Transverse colon (tissue), 4 donors: ENCODE measurements around the gene SCN8A. TPM values are rescaled to one million over a fixed set of nuclear protein-coding genes. Genes with fewer than 3 reads are reported as not detected.

Experiments used
- DNase-seq: peaks from one replicate; pipeline ENCODE4 v3.0.0-alpha.2; 2019
- H3K27ac ChIP-seq, 4 donors: fragments of 200-600 bp; sonication (generic); 2 replicates each; pipeline ENCODE4 v1.5.1; 2016 to 2018; ENCODE audit warnings: inconsistent platforms in 4 of 4
- H3K27me3 ChIP-seq: fragments of 200-600 bp; sonication (generic); 2 replicates; pipeline ENCODE4 v1.5.1; 2017; ENCODE audit warnings: inconsistent platforms
- H3K36me3 ChIP-seq, 4 donors: fragments of 200-600 bp; sonication (generic); 2 replicates each; pipeline ENCODE4 v1.5.1; 2017 to 2019; ENCODE audit warnings: inconsistent platforms in 4 of 4
- H3K4me1 ChIP-seq, 4 donors: fragments of 200-600 bp; sonication (generic); 2 replicates each; pipeline ENCODE4 v1.5.1; 2017 to 2020; ENCODE audit warnings: inconsistent platforms in 4 of 4
- H3K4me3 ChIP-seq, 4 donors: fragments of 200-600 bp; sonication (generic); 1 replicate in 1 of 4; 2 replicates in 3 of 4; pipeline versions ENCODE4 v1.5.1 to v1.6.1; 2017 to 2019; ENCODE audit warnings: inconsistent platforms in 4 of 4
- H3K9me3 ChIP-seq, 2 donors: fragments of 200-600 bp; sonication (generic); 2 replicates each; pipeline ENCODE4 v1.5.1; 2017 to 2019; ENCODE audit warnings: inconsistent platforms in 2 of 2
- EP300 ChIP-seq: sonication (generic); formaldehyde crosslinking; IDR thresholded peaks from one replicate; pipeline ENCODE4 v1.6.1; 2017; ENCODE audit warnings: antibody characterized with exemption, low read depth
- POLR2A ChIP-seq: fragments of 450-650 bp; IDR thresholded peaks from one replicate; pipeline ENCODE4 v1.6.1; 2016; ENCODE audit warnings: antibody characterized with exemption, mild to moderate bottlenecking, moderate library complexity
- POLR2AphosphoS5 ChIP-seq, 3 donors: sonication (generic); formaldehyde crosslinking; IDR thresholded peaks; one replicate each; pipeline ENCODE4 v1.6.1; 2016; ENCODE audit warnings: antibody characterized with exemption in 3 of 3
- WGBS, 2 donors: methylation state at CpG; one replicate each; pipeline ENCODE4 v1.1.5; 2018; ENCODE audit warnings: low coverage in 1 of 2; 5-methylcytosine and 5-hydroxymethylcytosine counted together
- in situ Hi-C, 4 donors: fragments of 200-750 bp; cut with MboI; loops; one replicate each; pipeline versions ENCODE4 v1.15.0 to v1.15.1; 2017; ENCODE audit warnings: low sequenced_read_pairs in 3 of 4, low pct_ligation_motif_present in 1 of 4, low pct_unique_long_range_greater_than_20kb in 1 of 4
- intact Hi-C: fragments of 100-400 bp; cut with DNase I; formaldehyde crosslinking; loops from one replicate; pipeline ENCODE4 v1.15.1; 2023; ENCODE audit warnings: low total_unique reads
- total RNA-seq, 4 donors: library from RNA; depleted of rRNA; stranded (reverse); fragments of >200 nt; gene quantifications; one replicate each; pipeline ENCODE4 v1.1.0, GENCODE V29; 2016
- TF ChIP-seq, protein P1 (sequence below), 5 experiments: fragments of 200-600 bp in 3 of 5; fragments of 450-650 bp in 2 of 5; sonication (generic) in 3 of 5; IDR thresholded peaks; 1 replicate in 2 of 5; 2 replicates in 3 of 5; pipeline ENCODE4 v1.5.1; 2016 to 2017; ENCODE audit warnings: antibody characterized with exemption in 5 of 5, inconsistent platforms in 3 of 5, mild to moderate bottlenecking in 2 of 5, moderate library complexity in 1 of 5

The SCN8A gene
- total RNA-seq, 4 donors from 2014 or later = 0.37 to 6.8 (median 3.2) TPM

DNA sequence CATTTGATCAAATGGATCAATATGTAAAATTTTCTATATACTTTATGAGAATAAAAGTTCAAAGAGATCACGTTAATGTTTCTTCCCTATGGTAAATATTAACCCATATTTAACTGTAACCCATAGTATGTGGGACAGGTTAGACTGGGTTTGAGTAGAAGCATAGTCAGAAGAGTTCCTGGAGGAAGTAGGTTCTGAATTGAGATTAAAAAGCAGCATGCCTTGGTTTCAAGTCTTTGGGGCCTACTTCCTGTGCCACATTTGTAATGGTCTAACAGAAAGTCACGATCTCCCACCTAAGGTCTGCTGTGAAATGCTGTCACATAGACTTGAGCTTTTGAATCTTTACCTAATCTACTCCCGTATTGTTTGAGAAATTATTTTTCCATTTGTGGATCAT, 193.7 kb downstream of the SCN8A start:
- no peaks in the 10 kb centered on the region for H3K9me3 ChIP-seq
- H3K4me3 ChIP-seq = no peak overlapping the region
- H3K27ac ChIP-seq = no peak overlapping the region
- TF ChIP-seq EP300 = no peak
- TF ChIP-seq POLR2AphosphoS5 (IDR thresholded peaks at IDR 0.05) = no peak
- TF ChIP-seq, protein P1, sequence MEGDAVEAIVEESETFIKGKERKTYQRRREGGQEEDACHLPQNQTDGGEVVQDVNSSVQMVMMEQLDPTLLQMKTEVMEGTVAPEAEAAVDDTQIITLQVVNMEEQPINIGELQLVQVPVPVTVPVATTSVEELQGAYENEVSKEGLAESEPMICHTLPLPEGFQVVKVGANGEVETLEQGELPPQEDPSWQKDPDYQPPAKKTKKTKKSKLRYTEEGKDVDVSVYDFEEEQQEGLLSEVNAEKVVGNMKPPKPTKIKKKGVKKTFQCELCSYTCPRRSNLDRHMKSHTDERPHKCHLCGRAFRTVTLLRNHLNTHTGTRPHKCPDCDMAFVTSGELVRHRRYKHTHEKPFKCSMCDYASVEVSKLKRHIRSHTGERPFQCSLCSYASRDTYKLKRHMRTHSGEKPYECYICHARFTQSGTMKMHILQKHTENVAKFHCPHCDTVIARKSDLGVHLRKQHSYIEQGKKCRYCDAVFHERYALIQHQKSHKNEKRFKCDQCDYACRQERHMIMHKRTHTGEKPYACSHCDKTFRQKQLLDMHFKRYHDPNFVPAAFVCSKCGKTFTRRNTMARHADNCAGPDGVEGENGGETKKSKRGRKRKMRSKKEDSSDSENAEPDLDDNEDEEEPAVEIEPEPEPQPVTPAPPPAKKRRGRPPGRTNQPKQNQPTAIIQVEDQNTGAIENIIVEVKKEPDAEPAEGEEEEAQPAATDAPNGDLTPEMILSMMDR (IDR thresholded peaks at IDR 0.05) = no peak
- no peak for TF ChIP-seq POLR2A
- no peaks in the 10 kb centered on the region for H3K27me3 ChIP-seq
- WGBS, 2 donors = 63 to 67% methylated on average over 3 of the region's 3 CpGs
- in situ Hi-C loops (no loop called here), intact Hi-C loops (no loop called here)
- H3K36me3 ChIP-seq = no peaks in the 10 kb centered on the region
- DNase-seq = no peak
- H3K4me1 ChIP-seq = peaks cover 0 to 4% (median 0%) of the 10 kb centered on the region in 4 donors

DNA sequence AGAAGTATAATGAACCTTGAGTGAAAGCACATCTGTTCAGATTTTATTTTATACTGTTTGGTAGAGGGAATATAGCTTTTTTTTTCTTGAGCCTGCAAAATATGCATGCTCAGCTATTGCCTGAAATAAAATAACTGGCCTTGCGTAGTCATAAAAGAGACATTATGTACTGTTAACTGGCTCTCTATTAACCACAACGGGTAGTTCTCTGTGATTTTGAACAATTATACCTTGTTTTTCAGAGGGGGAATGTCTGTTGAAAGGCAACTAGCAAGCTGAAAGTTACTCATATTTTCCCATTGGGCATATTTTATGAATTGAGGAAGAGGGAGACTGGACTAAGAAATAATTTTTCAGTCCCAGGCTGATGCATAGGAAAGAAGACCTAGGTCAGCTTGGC, 194.9 kb downstream of the SCN8A start:
- in situ Hi-C loops (no loop called here), intact Hi-C loops (no loop called here)
- Histone ChIP-seq H3K36me3 (no peaks in the 10 kb centered on the region), H3K4me1 (peaks cover 0 to 4% (median 0%) of the 10 kb centered on the region in 4 donors), H3K27me3 (no peaks in the 10 kb centered on the region), H3K4me3 (no peak overlapping the region), H3K9me3 (no peaks in the 10 kb centered on the region), H3K27ac (no peak overlapping the region)
- 84 to 85% methylated on average over 2 of the region's 2 CpGs for WGBS, 2 donors
- no peak for DNase-seq
- TF ChIP-seq, protein P1 (IDR thresholded peaks at IDR 0.05) = no peak
- TF ChIP-seq EP300 = no peak

DNA sequence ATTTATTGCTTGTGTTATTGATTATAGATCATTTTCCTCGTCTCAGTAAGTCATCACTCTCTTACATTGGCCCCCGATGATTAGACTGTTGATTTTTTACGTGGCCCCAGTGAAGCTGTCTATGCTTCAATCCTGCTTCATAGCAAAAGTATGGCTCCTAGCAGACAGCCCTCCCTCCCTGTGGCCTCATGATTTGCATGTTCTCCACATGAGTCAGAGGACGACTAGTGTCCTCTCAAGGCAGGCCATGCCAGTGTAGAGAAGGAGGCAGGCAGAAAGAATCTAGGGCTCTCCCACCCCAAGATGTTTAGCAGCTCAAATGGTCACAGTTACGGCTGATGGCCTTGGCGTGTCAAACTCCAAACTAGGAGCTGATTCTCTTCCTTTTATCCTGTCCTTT, 197.8 kb downstream of the SCN8A start:
- TF ChIP-seq POLR2AphosphoS5 (IDR thresholded peaks at IDR 0.05) (no peak), EP300 (no peak), POLR2A (no peak)
- TF ChIP-seq, protein P1 (IDR thresholded peaks at IDR 0.05) = no peak
- H3K9me3 ChIP-seq = no peaks in the 10 kb centered on the region
- H3K27ac ChIP-seq = no peak overlapping the region
- intact Hi-C loops = no loop called here
- no peak for DNase-seq
- H3K4me1 ChIP-seq = peaks cover 0 to 4% (median 0%) of the 10 kb centered on the region in 4 donors
- H3K36me3 ChIP-seq = no peaks in the 10 kb centered on the region
- no peak overlapping the region for H3K4me3 ChIP-seq
- no peaks in the 10 kb centered on the region for H3K27me3 ChIP-seq
- WGBS, 2 donors = 80 to 89% methylated on average over 3 to 6 of the region's 6 CpGs
- in situ Hi-C loops = no loop called here

DNA sequence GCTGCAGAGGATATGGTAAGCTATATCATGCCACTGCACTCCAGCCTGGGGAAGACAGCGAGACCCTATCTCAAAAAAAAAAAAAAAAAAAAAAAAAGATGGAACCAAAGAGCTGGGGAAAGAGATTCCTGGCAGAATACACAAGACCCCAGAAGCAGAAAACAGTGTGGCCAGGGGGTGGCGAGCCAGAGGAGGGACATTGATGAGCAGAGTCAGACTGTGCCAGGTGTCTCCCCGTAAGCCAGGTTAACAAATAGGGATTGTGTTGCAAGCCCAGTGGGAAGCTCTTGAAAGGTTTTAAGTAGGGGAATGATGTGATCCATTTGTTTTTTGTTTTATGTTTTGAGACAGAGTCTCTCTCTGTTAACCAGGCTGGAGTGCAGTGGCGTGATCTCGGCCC, 201.4 kb downstream of the SCN8A start:
- in situ Hi-C loops (no loop called here), intact Hi-C loops (no loop called here)
- Histone ChIP-seq H3K36me3 (no peaks in the 10 kb centered on the region), H3K27ac (no peak overlapping the region), H3K4me3 (no peak overlapping the region), H3K27me3 (no peaks in the 10 kb centered on the region), H3K9me3 (no peaks in the 10 kb centered on the region), H3K4me1 (no peaks in the 10 kb centered on the region)
- WGBS, 2 donors = 60 to 92% methylated on average over 1 to 5 of the region's 5 CpGs
- no peak for DNase-seq
- TF ChIP-seq POLR2A = no peak
- no peak for TF ChIP-seq POLR2AphosphoS5 (IDR thresholded peaks at IDR 0.05)
- TF ChIP-seq EP300 = no peak
- TF ChIP-seq, protein P1 (IDR thresholded peaks at IDR 0.05) = no peak
